HG03025 (cell line): ENCODE results near the gene PIK3C2A.

Experiments used
- ATAC-seq: cut with Tn5 transposase; IDR thresholded peaks from one replicate; pipeline ENCODE4 v1.9.1; 2021; ENCODE audit warnings: mild to moderate bottlenecking, moderate library complexity; ENCODE audit not compliant: unreplicated experiment, low FRiP score

PIK3C2A gene

DNA sequence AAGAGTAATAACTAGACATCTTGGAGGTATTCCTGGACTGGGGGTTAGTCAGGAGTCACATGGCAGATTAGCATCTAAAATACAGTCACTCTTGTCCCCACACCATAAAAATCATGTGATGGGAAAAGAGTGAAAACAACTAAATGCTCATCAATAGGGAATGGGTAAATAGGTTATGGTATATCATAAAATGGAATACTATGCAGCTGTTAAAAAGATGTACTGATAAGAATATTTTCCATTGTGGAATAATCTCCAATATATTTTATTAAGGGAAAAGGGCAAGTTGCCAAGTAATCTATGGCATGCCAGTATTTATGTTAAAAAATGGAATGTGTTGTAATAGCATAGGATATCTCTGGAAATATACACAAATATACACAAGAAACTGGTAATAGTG is 6.6 kb upstream of the PIK3C2A start:
- ATAC-seq: no peak

DNA sequence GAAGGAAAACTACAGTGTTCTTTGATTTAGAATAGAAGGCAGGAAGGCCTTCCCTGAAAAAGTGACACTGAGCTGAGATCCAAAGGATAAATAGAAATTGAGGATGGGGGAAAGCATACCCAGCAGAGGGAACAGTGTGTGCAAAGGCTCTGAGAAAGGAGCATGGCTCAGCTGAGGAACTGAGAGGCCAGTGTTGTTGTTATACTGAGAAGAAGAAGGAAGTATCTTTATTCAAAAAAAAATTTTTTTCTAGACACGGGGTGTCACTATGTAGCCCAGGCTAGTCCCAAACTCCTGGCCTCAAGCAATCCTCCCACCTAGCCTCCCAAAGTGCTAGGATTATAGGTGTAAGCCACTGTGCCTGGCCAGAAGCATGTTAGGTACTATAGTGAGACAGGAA is 3.5 kb upstream of the PIK3C2A start:
- no peak for ATAC-seq

DNA sequence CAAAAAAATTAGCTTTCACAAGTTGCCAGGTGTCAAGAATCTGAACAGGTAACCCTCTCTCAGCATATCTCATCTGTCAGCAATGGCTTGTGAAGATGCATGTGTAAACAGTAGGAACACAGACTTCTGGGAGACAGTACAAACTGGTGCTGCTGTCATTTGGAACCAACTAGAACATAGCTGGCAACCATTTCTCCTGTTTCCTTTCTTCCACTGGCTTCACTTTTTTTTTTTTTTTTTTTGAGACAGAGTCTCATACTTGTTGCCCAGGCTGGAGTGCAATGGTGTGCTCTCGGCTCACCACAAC is 2.1 kb upstream of the PIK3C2A start:
- ATAC-seq: no peak

DNA sequence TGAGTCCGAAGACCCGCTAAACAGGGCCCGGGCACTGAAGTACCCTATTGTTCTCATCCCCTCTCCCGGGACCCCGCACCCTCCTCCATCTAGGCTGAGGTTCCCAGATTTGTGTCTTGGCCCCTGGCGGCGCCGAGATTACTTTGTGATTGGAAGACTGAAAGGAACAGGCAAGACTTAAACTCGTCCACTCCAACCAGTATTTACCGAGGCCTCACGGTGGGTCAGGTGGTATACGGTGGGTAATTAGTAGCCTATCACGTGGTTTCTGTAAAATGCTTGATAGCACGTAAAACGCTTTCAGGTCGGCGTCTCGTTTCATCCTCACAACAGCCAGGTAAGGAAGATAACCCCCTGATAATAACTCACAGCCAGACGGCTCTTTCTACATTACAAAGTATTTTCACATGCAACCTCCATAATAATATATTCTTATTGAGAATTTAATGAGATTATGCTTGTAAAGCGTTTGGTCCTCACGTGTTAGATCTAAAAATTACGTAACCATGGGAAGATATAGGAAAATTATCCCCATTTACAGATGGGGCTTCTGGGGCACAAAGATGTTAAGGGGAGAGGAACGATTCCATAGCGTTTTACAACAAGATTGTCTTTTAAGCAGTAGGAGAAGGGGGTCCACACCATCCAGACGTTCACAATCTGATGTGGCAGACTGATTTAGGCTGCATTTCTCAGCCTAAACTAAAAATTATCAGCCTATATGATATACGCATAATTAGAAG is 642 bp upstream of the PIK3C2A start:
- ATAC-seq: peak; percentile 42

DNA sequence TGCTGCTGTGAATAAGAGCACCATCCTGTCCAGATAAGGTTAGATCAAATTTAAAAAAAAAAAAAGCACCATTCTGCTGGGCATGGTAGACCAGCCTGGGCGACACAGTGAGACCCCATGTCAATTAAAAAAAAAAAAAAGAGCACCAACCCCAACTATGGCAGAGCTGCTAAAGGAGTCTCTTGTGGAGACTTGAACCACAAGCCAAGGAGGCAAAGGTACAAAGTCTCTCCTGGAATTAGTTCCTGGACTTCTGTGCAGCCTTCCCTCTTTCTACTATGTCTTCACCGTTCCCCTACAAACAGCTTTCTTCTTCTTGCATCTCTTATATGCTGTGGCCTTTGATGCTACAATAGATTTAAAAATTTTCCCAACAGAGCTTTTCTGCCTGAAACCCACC is 1.3 kb downstream of the PIK3C2A start:
- ATAC-seq: no peak

DNA sequence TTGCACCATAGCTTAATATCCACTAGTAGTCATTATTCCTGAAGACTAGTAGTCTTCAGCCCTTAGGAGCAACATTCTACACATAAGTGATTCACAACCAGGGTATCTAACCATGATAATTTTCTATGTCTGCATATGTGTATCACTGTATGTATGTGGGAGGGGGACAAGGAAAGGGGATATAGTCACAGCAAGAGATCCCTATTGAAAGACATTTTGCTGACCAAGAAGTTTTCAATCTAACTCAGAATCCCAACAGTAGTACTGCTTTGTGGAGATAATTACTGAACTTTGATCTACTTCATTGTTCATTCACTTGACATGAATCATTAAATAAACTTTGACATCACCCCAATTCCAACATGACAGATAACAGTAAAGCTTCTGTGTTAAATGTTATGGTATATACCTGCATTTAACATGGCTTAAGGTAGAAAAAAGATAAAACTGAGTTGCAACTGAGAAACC is 10.3 kb downstream of the PIK3C2A start:
- no peak for ATAC-seq

DNA sequence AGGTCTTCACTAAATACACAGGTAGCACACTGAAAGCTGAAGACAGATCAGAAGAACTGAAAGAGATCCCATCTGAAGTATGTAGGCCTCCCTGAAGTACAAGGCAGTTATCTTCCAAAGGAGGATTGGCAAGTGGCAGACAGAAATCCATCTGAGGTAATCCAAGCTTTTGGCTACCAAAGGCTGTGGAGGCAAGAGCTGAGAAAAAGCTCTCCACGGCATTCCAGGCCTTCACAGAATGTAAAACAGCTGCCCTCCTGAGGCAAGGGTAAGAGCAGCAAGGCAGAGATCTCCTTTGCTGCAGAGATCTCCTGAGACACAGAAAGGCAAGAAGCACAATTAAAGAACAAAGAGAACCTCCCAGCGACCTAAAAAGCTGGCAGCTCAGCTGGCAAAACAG is 19.1 kb downstream of the PIK3C2A start:
- no peak for ATAC-seq

DNA sequence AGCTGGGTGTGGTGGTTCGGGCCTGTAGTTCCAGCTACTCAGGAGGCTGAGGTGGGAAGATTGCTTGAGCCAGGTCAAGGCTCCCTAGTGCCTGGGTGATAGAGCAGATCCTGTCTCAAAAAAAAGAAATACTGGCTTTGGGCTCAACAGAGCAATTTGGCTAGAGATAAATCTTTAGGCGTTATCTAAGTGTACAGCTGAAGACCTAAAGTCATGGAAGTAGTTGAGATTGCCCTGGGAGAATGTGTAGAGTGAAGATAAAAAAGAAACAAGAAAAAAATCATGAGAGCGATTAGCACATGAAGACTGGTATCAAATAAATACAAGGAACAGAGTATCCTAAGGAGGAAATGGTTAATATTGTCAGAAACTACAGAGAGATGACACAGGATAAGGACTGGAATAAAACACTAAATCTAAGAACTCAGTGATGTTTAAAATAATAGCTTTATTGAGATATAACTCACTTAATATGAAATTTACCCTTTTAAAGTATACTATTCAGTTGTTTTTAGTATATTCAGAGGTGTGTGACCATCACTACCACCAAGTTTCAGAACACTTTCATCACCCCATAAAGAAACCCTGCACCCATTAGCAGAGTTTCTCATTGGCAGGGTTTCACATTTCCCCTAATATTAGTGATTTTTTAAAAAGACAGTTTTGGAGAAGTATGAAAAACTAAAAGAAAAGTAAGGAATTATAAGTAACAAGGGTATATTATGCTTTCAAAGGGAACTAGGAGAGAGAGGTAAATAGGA is 20.7 kb downstream of the PIK3C2A start:
- no peak for ATAC-seq

DNA sequence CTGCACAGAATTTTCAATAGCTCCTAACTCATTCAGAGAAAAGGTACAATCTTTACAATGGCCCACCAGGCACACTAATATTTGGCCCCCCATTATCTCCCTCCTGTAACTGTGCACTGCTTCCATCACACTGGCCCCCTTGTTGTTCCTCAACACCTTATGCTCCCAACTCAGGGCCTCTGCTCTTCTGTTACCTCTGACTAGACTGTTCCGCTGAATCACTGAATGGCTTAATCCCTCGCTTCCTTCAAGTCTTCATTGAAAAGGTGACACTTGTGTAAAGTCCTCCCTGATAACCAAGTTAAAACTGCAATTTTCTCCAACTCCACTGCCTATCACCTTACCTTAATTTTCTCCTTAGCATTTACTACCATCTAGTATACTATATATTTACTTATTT is 21.8 kb downstream of the PIK3C2A start:
- no peak for ATAC-seq

DNA sequence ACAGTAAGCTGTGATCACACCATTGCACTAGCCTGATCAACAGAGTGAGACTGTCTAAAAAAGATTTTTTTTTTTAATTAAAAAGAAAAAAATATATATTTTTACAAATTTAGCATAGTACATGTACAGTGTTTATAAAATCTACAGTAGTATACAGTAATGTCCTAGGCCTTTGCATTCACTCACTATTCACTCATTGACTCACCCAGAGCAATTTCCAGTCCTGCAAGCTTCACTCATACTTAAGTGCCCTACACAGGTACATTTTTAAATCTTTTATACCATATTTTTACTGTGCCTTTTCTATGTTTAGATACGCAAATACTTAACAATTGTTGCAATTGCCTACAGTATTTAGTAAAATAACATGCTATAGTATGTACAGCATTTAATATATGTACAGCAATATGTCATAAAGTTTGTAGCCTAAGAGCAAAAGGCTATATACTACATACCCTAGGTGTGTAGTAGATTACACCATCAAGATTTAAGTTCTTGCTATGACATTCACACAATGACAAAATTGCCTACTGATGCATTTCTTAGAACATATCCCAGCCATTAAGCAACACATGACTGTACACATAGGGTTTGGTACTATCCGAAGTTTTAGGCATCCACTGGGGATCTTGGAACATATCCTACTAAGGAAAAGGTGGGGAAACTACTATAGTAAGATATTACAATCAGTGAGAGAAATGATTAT is 22.8 kb downstream of the PIK3C2A start:
- ATAC-seq: no peak

DNA sequence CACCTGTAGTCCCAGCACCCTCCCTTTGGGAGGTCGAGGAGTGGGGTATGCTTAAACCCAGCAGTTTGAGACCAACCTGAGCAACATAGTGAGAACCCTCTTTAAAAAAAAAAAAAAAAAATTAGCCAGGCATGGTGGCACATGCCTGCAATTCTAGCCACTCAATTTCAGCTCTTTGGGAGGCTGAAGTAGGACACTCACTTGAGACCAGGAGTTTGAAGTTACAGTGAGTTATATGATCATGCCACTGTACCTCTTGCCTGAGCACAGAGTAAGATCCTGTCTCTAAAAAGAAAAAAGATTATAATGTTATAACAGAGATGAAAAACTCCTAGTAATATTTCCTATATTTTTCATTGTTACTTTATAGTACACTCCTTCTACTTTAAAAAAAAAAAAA is 23.9 kb downstream of the PIK3C2A start:
- no peak for ATAC-seq

DNA sequence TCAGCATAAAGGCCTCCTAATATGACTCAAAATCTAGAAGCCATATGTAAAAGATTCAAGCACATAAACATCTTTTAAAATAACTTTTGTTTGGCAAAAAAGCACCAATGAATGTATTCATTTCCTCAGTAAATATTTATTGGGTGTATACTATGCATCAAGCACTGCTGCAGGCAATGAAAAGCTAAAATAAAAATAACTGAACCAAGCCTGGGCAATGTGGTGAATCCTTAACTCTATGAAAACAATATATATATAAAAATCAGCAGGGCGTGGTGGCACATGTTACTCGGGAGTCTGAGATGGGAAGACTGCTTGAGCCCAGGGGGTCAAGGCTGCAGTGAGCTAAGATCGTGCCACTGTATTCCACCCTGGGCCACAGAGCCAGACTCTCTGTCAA is 27.8 kb downstream of the PIK3C2A start:
- no peak for ATAC-seq

DNA sequence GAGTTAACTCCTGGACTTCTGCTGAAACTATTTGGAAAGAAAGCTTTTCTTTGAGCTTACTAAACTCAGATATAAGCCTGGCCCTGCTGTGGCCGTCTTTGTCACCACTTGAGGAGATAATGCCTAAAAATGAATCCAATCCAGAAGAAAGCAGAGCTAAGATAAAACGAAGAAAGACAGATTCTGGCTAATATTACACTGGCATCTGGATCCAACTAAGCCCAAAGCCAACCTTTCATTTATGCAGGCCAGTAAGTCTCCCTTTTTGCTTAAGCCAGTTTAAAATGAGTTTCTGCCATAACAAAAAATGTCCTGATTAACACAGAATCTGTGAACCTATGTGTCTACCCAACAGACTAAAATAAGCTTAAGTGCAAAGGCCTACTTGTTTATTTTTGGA is 34.5 kb downstream of the PIK3C2A start:
- ATAC-seq: no peak

DNA sequence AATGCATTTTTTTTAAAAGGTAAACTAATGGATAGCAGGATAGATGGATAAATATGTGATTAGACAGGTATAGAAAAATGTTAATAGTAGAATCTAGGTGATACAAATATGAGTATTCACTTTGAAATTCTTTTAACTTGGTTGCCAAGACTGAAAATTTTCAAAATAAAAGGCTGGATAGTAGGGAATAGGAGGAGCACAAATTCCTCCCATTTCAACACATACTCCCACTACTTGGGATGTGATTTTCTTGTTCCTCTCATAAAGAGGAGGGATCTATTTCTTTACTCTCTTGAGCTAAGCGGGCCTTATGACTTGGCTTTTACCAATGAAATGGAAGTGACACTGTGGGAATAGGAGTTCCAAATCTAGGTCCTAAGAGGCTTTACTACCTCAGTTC is 35.9 kb downstream of the PIK3C2A start:
- ATAC-seq: no peak

DNA sequence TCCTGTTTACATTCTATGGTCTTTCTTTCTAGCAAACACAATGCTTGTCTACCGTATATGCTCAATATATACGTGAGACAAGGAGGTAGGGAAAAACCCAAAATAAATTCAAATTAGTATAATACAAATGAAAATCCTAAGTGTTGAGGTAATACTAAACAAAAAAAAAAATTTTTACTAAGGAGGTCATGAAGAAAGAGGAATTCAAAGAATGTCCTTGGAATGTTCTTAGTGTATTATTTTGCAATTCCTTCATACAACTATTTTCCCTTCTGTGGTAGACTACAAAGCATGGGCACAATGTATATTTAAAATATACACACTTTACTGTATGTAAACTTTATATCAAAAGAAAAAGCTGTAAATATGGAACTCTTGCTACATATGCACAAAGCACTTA is 36.4 kb downstream of the PIK3C2A start:
- no peak for ATAC-seq

DNA sequence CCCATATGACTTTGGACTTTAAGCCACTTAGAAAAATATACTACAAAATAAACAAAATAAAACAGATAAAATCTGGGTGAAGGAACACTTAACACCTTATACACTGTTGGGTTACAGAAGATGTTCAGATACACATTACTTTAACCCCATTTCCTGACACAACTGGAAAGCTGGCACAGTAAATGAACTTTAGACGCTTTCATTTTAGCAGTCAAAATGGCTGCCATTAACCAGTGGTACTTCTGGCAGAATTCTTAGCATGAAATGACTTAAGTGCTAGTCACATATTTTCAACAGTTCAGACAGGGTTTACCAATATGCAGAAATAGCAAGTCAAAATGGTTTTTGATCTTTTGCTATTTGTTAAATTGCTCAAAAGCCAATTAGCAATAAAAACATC is 37.9 kb downstream of the PIK3C2A start:
- ATAC-seq: no peak

DNA sequence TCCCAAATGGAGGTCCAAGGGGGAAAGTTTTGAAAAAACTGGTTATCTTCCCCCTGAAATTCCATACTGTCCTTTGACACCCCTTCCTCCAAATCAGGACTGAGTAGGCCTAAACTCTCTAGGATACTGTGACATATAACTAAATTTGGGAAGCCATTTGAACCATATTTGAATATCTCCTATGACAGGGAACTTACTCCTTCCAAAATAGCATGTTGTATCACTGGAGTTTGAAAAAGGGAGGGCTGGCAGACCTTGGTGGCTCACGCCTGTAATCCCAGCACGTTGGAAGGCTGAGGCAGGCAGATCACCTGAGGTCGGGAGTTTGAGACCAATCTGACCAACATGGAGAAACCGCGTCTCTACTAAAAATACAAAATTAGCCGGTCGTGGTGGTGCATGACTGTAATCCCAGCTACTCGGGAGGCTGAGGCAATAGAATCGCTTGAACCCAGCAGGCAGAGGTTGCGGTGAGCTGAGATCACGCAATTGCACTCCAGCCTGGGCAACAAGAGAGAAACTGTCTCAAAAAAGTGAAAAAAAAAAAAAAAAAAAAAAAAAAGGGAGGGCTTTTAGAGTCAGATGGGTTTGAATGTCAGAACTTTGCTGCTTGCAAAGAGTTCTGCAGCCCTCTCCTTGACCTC is 42.4 kb downstream of the PIK3C2A start:
- no peak for ATAC-seq

DNA sequence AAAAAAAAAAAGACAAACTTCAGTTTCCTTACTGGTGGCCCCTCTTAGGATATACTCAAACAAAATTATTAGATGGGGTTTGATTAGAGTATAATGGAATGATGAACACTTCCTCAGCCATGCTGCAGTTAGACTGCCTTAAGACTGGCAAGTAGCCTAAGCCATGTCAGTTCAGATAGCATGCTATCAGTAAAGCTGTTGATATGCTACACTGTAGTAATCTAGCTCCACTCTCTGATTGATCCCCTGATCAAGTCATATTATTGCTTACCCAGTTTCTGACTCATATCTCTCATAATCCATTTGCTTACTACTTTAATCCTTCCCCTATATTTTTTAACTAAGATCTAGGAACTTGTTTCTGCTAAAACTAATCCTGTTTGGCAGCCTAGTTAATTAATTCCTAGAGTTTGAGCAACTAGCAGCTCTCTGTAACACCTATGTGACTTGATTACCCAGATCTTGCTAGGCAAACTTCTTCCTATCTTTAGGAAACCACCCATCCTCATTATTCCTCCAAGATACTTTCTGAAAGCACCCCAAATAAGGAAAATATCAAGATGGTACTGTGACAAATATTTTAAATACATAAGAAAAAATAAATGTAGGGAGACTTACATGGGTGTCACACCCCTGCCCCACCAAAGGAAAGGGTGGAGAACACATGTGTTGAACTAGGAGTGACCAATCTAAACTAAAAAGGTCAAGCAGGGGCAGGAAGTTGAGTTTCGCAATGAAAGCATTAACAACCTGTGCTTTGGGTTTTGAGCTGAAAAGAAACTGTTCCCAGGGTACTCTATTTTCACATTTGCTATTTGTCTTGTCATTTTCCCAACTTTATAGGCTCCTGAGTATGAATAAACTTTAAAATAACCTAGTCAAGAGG is 43.2 kb downstream of the PIK3C2A start:
- no peak for ATAC-seq

DNA sequence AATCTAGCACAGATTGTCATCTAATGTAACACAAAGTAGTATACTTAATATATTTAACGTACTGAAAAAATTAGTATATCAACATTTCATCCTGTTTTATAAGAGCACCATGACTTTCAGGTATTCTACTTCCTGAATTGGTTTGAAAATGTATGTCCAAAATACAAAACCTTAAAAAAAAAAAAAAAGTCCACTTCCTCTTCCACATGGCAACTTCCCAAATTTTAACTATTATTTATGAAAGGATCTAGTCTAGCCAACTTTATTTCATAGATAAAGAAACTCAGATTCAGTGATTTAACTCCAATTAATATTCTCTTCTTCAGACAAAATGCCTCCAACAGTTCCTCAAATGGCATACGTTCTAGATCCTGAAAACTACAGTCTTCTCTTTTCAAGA is 44.0 kb downstream of the PIK3C2A start:
- no peak for ATAC-seq

DNA sequence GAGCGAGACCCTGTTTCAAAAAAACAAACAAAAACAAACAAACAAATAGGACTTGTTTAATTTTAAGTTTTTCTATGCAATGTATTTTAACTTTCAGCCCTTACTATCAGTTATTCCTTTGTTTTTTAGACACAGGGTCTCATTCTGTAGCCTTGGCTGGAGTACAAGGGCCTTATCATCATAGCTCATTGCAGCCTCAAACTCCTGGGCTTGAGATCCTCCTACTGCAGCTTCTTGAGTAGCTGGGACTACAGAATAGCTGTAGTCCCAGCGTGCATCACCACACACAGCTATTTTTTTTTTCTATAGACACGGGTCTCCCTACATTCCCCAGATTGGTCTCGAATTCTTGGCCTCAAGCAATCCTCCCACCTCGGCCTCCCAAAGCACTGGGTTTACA is 44.5 kb downstream of the PIK3C2A start:
- no peak for ATAC-seq
